GM13977 (cell line): ENCODE measurements around the gene KIAA1217.

Experiments used
- DNase-seq: peaks from one replicate; pipeline ENCODE4 v3.0.0; 2012; ENCODE audit warnings: low spot score
- in situ Hi-C: fragments of 300-500 bp; cut with MboI; formaldehyde crosslinking; loops from one replicate; pipeline ENCODE4 v1.12.0; 2022; ENCODE audit warnings: low sequenced_read_pairs, low pct_unique_long_range_greater_than_20kb, mixed read lengths, inconsistent platforms; ENCODE audit not compliant: unreplicated experiment
- TF ChIP-seq, protein P1 (sequence below): IDR thresholded peaks from 2 replicates; pipeline ENCODE4 v1.5.1; 2012; ENCODE audit warnings: mild to moderate bottlenecking, control low read depth; ENCODE audit not compliant: insufficient read depth; ENCODE audit errors: extremely low read depth, missing control alignments

The KIAA1217 gene

DNA sequence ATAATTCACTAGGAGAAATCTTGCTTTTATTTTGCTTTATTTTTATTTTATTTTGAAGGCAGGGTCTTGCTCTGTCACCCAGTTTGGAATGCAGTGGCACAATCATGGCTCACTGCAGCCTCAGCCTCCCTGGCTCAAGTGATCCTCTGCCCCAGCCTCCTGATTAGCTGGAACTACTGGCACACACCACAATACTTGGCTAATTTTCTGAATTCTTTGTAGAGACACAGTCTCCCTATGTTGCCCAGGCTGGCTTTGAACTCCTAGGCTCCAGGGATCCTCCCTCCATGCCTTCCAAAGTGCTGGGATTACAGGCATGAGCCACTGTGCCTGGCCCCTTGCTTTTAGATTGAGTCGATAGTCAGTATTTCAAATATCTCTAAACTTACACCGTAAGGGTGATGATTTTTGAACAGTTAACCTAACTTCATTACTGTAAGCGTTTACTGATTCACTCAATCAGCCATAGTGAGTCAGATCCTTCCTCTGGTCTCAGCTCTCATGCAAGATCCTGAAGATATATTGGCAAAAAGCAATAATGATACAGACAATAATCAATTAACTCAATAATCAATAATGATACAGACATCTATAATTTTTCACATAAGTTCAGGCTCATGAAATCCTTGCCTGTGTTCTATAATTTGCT, 239.5 kb downstream of the KIAA1217 start:
- TF ChIP-seq, protein P1, sequence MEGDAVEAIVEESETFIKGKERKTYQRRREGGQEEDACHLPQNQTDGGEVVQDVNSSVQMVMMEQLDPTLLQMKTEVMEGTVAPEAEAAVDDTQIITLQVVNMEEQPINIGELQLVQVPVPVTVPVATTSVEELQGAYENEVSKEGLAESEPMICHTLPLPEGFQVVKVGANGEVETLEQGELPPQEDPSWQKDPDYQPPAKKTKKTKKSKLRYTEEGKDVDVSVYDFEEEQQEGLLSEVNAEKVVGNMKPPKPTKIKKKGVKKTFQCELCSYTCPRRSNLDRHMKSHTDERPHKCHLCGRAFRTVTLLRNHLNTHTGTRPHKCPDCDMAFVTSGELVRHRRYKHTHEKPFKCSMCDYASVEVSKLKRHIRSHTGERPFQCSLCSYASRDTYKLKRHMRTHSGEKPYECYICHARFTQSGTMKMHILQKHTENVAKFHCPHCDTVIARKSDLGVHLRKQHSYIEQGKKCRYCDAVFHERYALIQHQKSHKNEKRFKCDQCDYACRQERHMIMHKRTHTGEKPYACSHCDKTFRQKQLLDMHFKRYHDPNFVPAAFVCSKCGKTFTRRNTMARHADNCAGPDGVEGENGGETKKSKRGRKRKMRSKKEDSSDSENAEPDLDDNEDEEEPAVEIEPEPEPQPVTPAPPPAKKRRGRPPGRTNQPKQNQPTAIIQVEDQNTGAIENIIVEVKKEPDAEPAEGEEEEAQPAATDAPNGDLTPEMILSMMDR, result no peak
- in situ Hi-C loops, result no loop called here
- DNase-seq, result no peak

DNA sequence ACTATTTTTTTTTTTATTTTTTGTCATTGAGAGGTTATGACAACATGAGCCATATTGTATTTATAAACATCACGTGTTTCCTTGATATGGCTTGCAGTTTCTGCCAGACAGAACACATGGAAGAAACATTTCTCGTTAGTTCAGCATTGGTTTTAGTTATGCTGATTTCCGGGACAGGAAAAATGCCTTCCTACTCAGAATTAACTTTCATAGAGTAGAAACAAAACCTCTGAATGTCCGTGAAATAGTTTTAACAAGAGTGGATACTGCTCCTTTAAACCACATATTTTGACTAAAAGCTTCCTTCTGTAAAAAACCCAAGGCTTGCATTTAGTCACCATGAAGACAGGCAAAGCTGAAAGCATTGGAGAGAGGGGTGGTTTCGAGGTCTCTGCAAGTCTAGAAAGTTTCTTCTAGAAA, 240.4 kb downstream of the KIAA1217 start:
- TF ChIP-seq, protein P1, result no peak
- DNase-seq, result peak; percentile 15
- in situ Hi-C loops, result no loop called here

DNA sequence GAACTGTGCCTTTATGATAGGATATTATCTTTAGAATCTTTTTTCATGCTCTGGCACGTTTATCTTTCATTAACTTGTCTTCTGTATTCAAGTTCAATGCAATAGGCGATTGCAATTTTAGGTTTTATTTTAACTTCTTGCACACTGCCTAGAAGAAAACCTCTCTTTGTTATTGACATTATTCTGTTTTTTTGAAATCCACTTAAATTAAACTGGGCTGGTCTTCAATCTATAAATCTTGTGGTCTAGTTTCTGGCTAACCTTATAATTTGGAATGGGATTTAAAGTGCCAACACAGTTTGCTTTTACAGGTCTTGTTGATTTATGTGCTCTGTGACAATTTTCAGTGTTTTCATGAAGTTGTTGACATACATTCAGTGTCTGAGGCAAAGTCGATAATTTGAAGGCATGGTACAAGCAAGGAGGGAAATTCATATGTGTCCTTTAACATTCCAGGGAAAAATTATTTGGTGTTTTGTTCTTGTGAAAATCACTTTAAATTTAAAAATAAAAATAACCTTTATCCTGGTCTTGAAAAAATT, 240.9 kb downstream of the KIAA1217 start:
- in situ Hi-C loops, result no loop called here
- TF ChIP-seq, protein P1, result no peak
- DNase-seq, result no peak

DNA sequence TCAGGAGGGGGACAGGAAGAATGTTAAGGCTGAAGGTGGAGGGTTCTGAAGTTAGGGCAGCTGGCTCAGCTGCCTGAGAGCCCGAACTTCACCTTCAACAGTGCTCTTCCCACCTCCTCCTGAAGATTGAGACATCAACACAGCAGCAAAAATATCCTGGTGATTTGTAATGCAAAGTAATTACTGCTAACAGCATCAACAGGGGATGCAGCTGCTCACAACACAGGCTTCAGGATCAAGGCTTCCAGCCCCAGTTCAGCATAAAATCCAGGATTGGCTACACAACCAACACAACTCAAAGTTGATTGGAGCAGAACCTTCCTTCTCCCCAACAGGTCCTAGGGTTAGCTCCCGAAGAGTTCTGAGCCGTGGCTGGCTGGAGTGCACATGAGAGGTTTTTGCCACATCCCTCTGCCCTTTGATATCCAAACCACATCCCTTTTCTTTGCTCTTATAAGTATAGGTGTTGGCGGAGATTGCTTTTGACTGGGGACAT, 242.4 kb downstream of the KIAA1217 start:
- TF ChIP-seq, protein P1, result no peak
- DNase-seq, result no peak
- in situ Hi-C loops, result no loop called here

DNA sequence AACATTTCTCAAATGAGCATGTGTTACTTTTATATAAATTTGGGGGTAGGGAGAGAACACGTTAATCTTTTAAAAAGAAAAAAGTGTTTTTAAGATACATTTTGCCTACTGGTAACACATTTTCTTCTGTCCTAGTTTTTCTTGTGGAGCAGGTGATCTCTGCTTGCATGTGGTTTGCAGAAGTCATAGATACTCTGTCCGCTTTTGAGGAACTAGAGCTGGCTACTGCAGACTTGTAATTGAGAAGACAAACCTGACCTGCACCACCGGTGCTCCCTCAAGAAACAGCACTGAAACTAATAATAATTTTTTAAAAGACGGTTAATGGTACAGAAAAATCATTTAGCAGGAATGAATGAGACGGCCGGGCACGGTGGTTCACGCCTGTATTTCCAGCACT, 243.1 kb downstream of the KIAA1217 start:
- in situ Hi-C loops, result no loop called here
- TF ChIP-seq, protein P1, result no peak
- DNase-seq, result no peak

DNA sequence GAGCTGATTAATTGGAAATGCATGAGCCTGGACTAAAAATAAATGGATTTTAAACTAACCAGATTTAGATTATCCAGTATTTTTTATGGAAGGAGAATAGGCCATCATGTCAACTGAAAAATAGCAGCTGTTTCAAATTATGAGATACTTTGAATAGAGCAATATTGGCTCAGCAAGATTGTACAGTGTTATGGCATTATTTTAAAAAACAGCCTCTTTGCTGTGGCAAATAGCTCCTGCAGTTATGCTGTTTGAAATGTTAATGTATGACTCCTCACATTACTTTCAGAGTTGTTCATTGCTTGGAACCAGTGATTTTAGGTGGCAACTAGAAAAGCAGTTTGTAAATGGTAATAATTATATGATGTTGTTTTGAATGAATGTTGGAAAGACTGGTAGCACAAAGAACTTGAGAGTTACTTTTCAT, 244.5 kb downstream of the KIAA1217 start:
- in situ Hi-C loops, result no loop called here
- TF ChIP-seq, protein P1, result no peak

More for the DNA sequence above, 244.5 kb downstream of the KIAA1217 start:
- DNase-seq, result no peak
